KMS-11 (cell line): ENCODE results near the gene FYB1.

Experiments
- H2AFZ ChIP-seq: fragments of 200-600 bp; sonication (generic); 2 replicates; pipeline ENCODE4 v1.6.1; 2016; ENCODE audit warnings: antibody characterized with exemption, mixed run types, low read depth
- H3K27ac ChIP-seq: fragments of 200-600 bp; sonication (generic); 2 replicates; pipeline ENCODE4 v1.6.1; 2016; ENCODE audit warnings: mild to moderate bottlenecking, mixed run types
- H3K27me3 ChIP-seq: fragments of 200-600 bp; sonication (generic); 2 replicates; pipeline ENCODE4 v1.6.1; 2017; ENCODE audit warnings: mild to moderate bottlenecking, low read depth, mixed run types, moderate library complexity; ENCODE audit not compliant: insufficient read depth
- H3K36me3 ChIP-seq: fragments of 200-600 bp; sonication (generic); 2 replicates; pipeline ENCODE4 v1.6.1; 2017; ENCODE audit warnings: mild to moderate bottlenecking, mixed run types; ENCODE audit not compliant: insufficient read depth
- H3K4me1 ChIP-seq: fragments of 200-600 bp; sonication (generic); 2 replicates; pipeline ENCODE4 v1.6.1; 2016; ENCODE audit warnings: mild to moderate bottlenecking, low read depth, mixed run types; ENCODE audit not compliant: poor library complexity, severe bottlenecking
- H3K4me2 ChIP-seq: fragments of 200-600 bp; sonication (generic); 2 replicates; pipeline ENCODE4 v1.7.0; 2016; ENCODE audit warnings: mild to moderate bottlenecking, mixed run types
- H3K4me3 ChIP-seq: fragments of 200-600 bp; sonication (generic); IDR thresholded peaks from 2 replicates; pipeline ENCODE4 v1.6.1; 2017; ENCODE audit warnings: low read depth, low read length, mixed read lengths; ENCODE audit not compliant: insufficient read depth
- H3K79me2 ChIP-seq: fragments of 200-600 bp; sonication (generic); 2 replicates; pipeline ENCODE4 v1.6.1; 2016; ENCODE audit warnings: low read depth, mixed run types; ENCODE audit not compliant: insufficient read depth
- H3K9ac ChIP-seq: fragments of 200-600 bp; sonication (generic); 2 replicates; pipeline ENCODE4 v1.6.1; 2016; ENCODE audit warnings: mild to moderate bottlenecking, mixed run types
- H4K20me1 ChIP-seq: fragments of 200-600 bp; sonication (generic); 2 replicates; pipeline ENCODE4 v1.6.1; 2016; ENCODE audit warnings: mild to moderate bottlenecking, mixed run types; ENCODE audit not compliant: insufficient read depth
- CTCF ChIP-seq: fragments of 200-600 bp; sonication (generic); conservative IDR thresholded peaks from 2 replicates; pipeline ENCODE4 v1.6.1; 2017; ENCODE audit warnings: low read depth, mild to moderate bottlenecking, antibody characterized with exemption, low read length, moderate library complexity, mixed read lengths

Gene FYB1

GRCh38 chr5:39100851-39101396 lies 118.4 kb downstream of the FYB1 start:
- Histone ChIP-seq H3K36me3 (no peaks in the 10 kb centered on the region), H3K27ac (no peak overlapping the region), H2AFZ (no peak overlapping the region), H3K4me3 (no peak overlapping the region), H3K79me2 (no peaks in the 10 kb centered on the region), H3K9ac (no peak overlapping the region), H3K4me2 (no peak overlapping the region), H3K4me1 (no peaks in the 10 kb centered on the region), H4K20me1 (no peaks in the 10 kb centered on the region), H3K27me3 (no peaks in the 10 kb centered on the region)
- no peak for TF ChIP-seq CTCF

DNA sequence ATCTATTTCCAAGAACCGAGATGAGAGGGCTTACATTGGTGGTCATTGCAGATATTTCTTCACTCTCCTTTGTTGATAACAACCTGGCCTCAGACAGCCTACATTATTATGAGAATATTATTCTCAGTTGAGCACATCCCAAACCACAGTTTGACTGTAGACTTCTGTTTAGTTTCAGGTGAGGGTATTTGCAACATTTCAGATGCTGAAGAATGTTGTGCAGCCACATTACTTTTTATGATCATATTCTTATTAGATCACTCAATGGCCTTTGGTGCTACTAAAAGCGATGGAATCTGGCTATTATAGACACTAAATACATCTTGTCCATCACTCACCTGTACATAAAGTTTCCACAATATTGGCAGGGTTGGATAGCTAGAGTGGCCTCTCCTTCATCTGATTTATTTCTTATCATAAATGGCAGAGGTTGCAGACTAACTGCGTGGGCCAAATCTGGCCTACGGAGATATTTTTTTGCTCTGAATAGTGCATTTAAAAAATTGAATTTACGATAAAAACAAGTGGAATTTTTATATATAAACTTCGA lies 119.0 kb downstream of the FYB1 start:
- Histone ChIP-seq H3K4me1 (no peaks in the 10 kb centered on the region), H2AFZ (no peak overlapping the region), H4K20me1 (no peaks in the 10 kb centered on the region), H3K9ac (no peak overlapping the region), H3K79me2 (no peaks in the 10 kb centered on the region), H3K36me3 (no peaks in the 10 kb centered on the region), H3K4me2 (no peak overlapping the region), H3K27ac (no peak overlapping the region), H3K4me3 (no peak overlapping the region), H3K27me3 (no peaks in the 10 kb centered on the region)
- TF ChIP-seq CTCF: no peak

DNA sequence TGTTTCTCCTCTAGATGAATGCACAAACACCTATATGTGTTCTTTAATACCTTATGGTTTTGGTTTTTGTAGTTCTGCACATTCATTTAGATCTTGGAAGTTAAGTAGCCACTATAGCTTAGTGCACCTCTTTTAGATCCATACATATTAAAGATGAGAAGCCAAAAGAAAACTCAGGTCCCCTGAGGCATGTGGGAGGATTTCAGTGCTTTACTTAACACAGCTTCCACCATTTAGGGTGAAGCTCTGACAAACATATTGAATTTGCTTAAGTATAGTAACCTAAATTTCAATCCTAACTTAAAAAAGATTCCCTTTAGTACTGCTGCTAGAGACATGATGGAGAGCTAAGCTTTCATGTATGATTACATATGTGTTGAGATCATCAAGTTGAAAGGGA lies 119.5 kb downstream of the FYB1 start:
- Histone ChIP-seq H3K4me3 (no peak overlapping the region), H3K9ac (no peak overlapping the region), H3K36me3 (no peaks in the 10 kb centered on the region), H3K4me1 (no peaks in the 10 kb centered on the region), H3K4me2 (no peak overlapping the region), H3K27ac (no peak overlapping the region), H3K79me2 (no peaks in the 10 kb centered on the region), H4K20me1 (no peaks in the 10 kb centered on the region), H3K27me3 (no peaks in the 10 kb centered on the region), H2AFZ (no peak overlapping the region)
- no peak for TF ChIP-seq CTCF

- no peaks in the 10 kb centered on the region for H3K27me3 ChIP-seq
- no peaks in the 10 kb centered on the region for H3K36me3 ChIP-seq
- no peak for TF ChIP-seq CTCF
- no peaks in the 10 kb centered on the region for H3K4me1 ChIP-seq
- no peak overlapping the region for H2AFZ ChIP-seq
- H3K79me2 ChIP-seq: no peaks in the 10 kb centered on the region
- no peak overlapping the region for H3K9ac ChIP-seq
- H3K4me2 ChIP-seq: no peak overlapping the region
- no peak overlapping the region for H3K27ac ChIP-seq
- no peaks in the 10 kb centered on the region for H4K20me1 ChIP-seq
- no peak overlapping the region for H3K4me3 ChIP-seq
These were observed 126.0 kb downstream of the FYB1 start for GRCh38 chr5:39093352-39093751.
